Activated T-helper 2 cell treated with anti-CD3 and anti-CD28 coated beads, Interferon-gamma antibody, Interleukin-2, Interleukin-4, amounts not matched to agents 10 μg/mL and 5 μg/mL and 100 μg/mL, durations not matched to agents 14 hours and 24 hours and 36 hours (primary cell): ENCODE results near the gene GIGYF2. TPM values are rescaled to one million over a fixed set of nuclear protein-coding genes. Genes with fewer than 3 reads are reported as not detected.
A peak's percentile ranks its signal among the peaks of the same experiment; 100 is the strongest.

Experiments
- DNase-seq: peaks from one replicate; pipeline ENCODE4 v3.0.0; 2021; ENCODE audit warnings: low spot score
- H3K27ac Mint-ChIP-seq: one replicate; pipeline ENCODE4 v1.8.0; 2021; ENCODE audit warnings: mixed read lengths
- H3K27me3 Mint-ChIP-seq: one replicate; pipeline ENCODE4 v1.8.0; 2021; ENCODE audit warnings: low read depth, mixed read lengths
- H3K36me3 Mint-ChIP-seq: one replicate; pipeline ENCODE4 v1.8.0; 2021; ENCODE audit warnings: low read depth, mixed read lengths
- H3K4me1 Mint-ChIP-seq: one replicate; pipeline ENCODE4 v1.8.0; 2021; ENCODE audit warnings: low read depth, mixed read lengths
- H3K4me3 Mint-ChIP-seq: one replicate; pipeline ENCODE4 v1.8.0; 2021; ENCODE audit warnings: low read depth, mild to moderate bottlenecking, moderate library complexity, mixed read lengths
- H3K9me3 Mint-ChIP-seq: one replicate; pipeline ENCODE4 v1.8.0; 2021; ENCODE audit warnings: mixed read lengths
- intact Hi-C: fragments of 100-400 bp; cut with micrococcal nuclease; formaldehyde crosslinking; loops from one replicate; pipeline ENCODE4 v1.15.1; 2023
- total RNA-seq: library from RNA; stranded (reverse); gene quantifications from 2 replicates; pipeline ENCODE4 v1.2.3, GENCODE V29; 2022

Gene GIGYF2
- total RNA-seq, 1 donor from 2014 or later, result 64.7 TPM

GRCh38 chr2:232865165-232865564 is 168.0 kb downstream of the GIGYF2 start:
- Mint-ChIP-seq H3K36me3 (peaks cover 7% of the 10 kb centered on the region), H3K27me3 (no peaks in the 10 kb centered on the region), H3K4me3 (no peak overlapping the region), H3K27ac (no peak overlapping the region), H3K9me3 (no peaks in the 10 kb centered on the region), H3K4me1 (no peaks in the 10 kb centered on the region)
- intact Hi-C loops, result no loop called here
- no peak for DNase-seq

DNA sequence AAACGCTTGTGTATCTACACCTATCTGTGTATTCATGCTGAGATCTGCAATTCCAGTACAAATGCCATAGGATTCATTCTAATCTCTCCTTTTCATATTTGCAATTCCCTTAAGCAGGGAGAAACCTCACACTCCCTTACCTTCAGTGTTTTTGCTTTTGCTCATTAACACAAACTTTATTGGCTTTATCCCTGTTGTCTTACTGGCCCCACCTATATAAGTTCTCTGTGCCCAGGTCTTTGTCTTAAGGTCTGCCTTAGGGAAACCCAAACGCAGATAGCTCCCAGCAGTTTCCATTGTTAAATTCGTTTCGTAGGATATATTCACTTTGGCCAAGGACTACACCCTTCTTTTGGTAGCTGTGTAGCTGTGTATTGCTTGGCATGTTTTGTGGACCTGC is 169.0 kb downstream of the GIGYF2 start:
- no peak overlapping the region for H3K4me3 Mint-ChIP-seq
- H3K27ac Mint-ChIP-seq, result no peak overlapping the region
- intact Hi-C loops, result no loop called here
- no peaks in the 10 kb centered on the region for H3K4me1 Mint-ChIP-seq
- H3K9me3 Mint-ChIP-seq, result no peaks in the 10 kb centered on the region
- no peaks in the 10 kb centered on the region for H3K27me3 Mint-ChIP-seq
- H3K36me3 Mint-ChIP-seq, result peaks cover 7% of the 10 kb centered on the region
- no peak for DNase-seq

DNA sequence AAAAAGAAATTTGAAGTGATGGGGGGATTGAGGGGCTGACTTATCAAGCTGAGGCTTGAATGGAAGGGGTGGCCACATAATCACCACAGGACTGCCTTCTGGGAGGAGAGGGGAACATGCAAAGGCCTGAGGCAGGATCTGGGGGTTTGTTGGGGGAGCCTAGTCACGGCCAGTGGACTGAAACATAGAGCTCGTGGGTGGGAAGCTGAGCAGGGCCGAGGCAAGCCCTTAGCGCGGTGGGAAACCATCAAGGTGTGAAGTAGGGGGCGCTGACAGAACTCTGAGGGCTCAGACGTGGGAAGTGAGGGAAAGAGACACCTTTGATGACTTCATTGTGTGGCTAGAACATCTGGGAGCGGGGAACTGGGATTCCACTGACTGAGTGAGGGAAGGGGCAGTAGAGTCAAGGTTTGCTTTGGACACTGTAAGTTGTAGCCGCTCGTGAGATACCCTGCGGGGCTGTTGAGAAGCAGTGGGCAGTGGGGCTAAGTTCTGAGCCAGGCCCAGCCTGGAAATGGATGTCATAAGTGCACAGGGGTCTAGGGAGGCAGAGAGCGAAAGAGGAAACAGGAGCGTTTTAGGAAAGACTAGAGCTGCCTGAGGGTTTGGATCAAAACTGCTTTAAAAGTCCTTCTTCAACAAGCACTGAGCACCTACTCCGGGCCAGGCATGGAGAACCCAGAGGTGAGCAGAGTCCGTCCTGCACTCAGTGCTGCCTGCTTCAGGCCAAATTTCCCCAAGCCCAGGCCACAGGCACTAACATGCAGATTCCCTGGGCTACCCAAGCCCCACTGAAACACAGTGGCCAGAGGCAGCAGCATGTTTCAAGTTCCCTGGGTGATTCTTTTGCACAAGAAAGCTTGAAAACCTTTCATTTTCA is 172.2 kb downstream of the GIGYF2 start:
- no peaks in the 10 kb centered on the region for H3K9me3 Mint-ChIP-seq
- H3K27me3 Mint-ChIP-seq, result no peaks in the 10 kb centered on the region
- intact Hi-C loops, result no loop called here
- H3K4me1 Mint-ChIP-seq, result no peaks in the 10 kb centered on the region
- H3K27ac Mint-ChIP-seq, result no peak overlapping the region
- no peak for DNase-seq
- H3K4me3 Mint-ChIP-seq, result no peak overlapping the region
- peaks cover 7% of the 10 kb centered on the region for H3K36me3 Mint-ChIP-seq

GRCh38 chr2:232870018-232870765 is 173.1 kb downstream of the GIGYF2 start, which contains the start of gene SNORC:
Gene SNORC (plus strand): TSS chr2:232870264. CDS start chr2:232870342, 78 bp downstream.
- no peak for DNase-seq
- H3K27me3 Mint-ChIP-seq, result peaks cover 2% of the 10 kb centered on the region
- H3K27ac Mint-ChIP-seq, result no peak within 1 kb of the TSS
- intact Hi-C loops, result no loop called here
- H3K4me3 Mint-ChIP-seq, result no peak within 1 kb of the TSS
- no peaks in the 10 kb centered on the region for H3K4me1 Mint-ChIP-seq
- H3K36me3 Mint-ChIP-seq, result peaks cover 7% of the 10 kb centered on the region
- H3K9me3 Mint-ChIP-seq, result no peaks in the 10 kb centered on the region

DNA sequence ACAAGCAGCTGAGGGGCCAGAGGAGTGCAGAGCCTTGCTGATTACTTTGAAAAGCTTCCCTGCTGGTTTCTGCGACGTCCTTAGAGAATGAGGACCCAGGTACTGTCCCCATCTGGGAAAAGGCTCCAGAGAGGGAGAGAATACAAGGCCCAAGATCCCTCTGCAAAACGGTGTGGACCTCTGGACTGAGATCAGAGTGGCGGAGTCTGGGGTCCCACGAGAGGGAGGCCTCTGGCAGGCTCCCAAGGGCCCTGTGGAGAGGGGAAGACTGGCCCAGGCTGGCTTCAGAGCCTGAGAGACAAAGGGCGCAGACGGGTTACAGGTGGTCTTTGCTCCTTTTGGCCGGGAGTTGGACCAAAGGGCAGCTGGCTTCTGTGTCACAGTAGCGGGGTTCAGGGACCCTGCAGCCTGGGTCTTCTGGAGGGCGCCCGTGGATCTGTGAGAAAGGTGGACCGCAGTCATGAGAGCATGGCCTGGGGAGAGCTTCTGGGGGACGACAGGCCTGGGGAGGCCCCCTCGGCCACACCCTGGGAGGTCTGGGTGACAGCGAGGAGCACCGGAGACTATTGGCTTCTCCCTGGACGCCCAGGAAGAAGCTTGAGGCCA is 173.7 kb downstream of the GIGYF2 start:
- no peak for DNase-seq
- peaks cover 2% of the 10 kb centered on the region for H3K4me1 Mint-ChIP-seq
- H3K9me3 Mint-ChIP-seq, result no peaks in the 10 kb centered on the region
- H3K36me3 Mint-ChIP-seq, result peaks cover 3% of the 10 kb centered on the region
- intact Hi-C loops, result no loop called here
- H3K4me3 Mint-ChIP-seq, result no peak overlapping the region
- H3K27me3 Mint-ChIP-seq, result peaks cover 7% of the 10 kb centered on the region
- H3K27ac Mint-ChIP-seq, result no peak overlapping the region

DNA sequence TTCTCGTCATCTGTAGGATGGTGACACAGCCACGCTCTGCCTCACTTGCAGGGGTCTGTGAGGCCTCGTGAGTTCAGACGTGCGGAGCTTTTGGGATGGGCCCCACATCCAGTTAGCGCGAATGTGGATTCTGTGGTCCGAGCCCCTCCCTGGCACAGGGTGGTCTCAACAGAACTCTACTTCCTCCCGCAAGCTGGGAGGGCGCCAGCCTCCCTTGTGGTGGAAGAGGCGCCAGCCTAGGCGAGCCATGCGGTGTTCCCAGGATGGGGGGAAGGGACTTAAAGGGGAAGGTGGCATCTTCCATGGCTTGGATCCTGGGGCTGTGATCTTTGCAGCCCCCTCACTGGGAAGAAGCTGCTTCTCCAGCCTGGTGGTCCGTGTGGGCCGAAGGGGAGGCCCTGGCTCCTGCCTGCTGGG is 174.3 kb downstream of the GIGYF2 start:
- Mint-ChIP-seq H3K4me3 (no peak overlapping the region), H3K36me3 (no peaks in the 10 kb centered on the region), H3K9me3 (no peaks in the 10 kb centered on the region), H3K4me1 (peaks cover 2% of the 10 kb centered on the region), H3K27me3 (peaks cover 7% of the 10 kb centered on the region), H3K27ac (no peak overlapping the region)
- DNase-seq, result no peak
- intact Hi-C loops, result no loop called here

DNA sequence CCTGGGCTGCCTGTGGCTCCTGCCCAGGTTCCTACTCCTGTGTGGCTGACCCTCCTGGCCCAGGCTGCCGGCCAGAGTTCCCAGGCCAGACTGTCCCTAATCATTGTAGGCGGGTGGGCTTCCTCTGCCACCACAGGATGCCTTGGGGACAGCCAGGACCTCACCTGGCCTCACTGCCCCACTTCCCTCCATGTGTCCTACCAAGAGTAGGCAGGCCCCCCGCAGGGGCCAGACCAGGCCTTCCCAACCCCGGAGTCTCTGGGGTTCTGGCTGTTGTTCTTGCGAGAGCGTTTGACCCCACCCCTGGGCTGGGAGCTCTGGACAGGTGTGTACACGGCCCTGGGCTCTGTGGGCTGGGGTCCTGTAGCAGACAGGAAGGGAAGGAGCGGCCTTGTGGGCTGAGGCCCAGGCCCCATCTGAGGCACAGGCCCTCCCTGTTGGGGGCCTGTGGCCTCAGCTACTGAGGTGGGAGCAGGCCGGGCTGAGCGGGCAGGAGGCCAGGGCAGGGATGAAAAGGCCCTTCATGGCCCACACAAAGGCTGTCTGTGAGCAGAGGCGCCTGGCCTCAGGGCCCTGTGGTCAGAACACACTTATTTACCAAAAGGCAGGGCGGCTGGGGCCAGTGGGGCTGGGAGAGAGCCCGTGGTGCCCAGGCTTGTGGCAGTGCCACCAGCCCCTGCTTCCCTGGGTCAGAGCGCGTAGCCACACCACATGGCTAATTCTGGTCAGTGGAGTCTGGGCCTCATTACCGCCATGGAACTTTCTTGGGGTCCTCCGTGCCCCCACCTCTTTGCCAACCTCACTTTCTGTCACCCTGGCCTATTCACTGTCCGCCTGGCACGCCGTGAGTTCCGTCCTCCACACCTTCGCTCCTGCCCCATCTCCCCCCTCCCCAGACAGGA is 175.0 kb downstream of the GIGYF2 start:
- DNase-seq, result no peak
- intact Hi-C loops, result no loop called here
- Mint-ChIP-seq H3K27me3 (peaks cover 7% of the 10 kb centered on the region), H3K27ac (no peak overlapping the region), H3K9me3 (no peaks in the 10 kb centered on the region), H3K4me3 (no peak overlapping the region), H3K36me3 (no peaks in the 10 kb centered on the region), H3K4me1 (peaks cover 2% of the 10 kb centered on the region)

DNA sequence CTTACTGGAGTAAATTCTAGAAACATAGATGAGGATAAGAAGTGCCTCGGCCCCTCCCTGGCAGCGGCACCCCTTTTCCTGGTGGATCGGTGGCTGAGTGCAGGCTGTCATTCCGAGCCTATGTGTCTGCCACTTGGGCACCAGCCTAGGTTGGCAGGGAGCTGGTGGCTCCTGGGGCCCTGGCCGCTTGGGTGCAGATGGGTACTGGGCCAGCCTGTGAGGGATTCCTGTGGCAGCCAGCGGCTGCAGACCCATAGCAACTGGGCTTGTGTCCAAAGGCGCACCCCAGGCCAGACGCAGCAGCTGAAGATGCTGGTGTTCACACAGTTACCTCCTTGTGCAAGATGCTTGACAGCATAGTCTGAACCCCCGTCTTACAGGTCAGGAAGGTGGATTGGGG is 175.7 kb downstream of the GIGYF2 start:
- no peaks in the 10 kb centered on the region for H3K36me3 Mint-ChIP-seq
- no peak overlapping the region for H3K27ac Mint-ChIP-seq
- no peak overlapping the region for H3K4me3 Mint-ChIP-seq
- intact Hi-C loops, result no loop called here
- peaks cover 2% of the 10 kb centered on the region for H3K4me1 Mint-ChIP-seq
- no peak for DNase-seq
- H3K27me3 Mint-ChIP-seq, result peaks cover 7% of the 10 kb centered on the region
- H3K9me3 Mint-ChIP-seq, result no peaks in the 10 kb centered on the region

DNA sequence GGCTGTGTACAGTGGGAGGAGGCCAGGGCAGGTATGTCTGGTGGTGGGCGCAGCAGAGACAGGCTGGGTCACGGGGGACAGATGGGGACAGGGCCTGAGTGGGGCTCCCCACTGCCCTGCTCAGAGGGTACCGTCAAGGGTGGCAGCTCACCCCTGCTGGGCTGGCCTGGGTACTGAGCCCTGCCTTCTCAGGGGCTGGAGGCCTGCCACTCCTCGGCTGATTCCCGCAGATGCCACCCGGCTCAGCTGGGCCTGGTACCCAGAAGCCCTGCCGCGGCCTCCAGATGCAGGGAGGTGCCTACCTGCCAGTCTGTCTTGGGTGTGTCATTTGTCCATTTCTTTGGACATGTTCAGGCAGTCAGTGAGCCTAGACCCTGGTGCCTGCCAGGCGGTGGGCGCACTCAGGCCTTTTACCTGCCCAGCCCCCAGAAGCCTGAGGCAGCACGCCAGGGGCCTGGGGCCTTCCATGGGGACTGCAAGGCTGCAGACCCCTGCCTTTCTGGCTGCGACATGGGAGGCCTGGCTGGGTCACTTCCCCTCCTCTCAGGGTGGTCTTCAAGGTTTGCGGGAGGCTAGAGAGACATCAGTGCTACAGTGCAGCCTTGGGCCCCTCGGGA is 176.3 kb downstream of the GIGYF2 start:
- peaks cover 7% of the 10 kb centered on the region for H3K27me3 Mint-ChIP-seq
- no peak overlapping the region for H3K4me3 Mint-ChIP-seq
- H3K27ac Mint-ChIP-seq, result no peak overlapping the region
- peaks cover 2% of the 10 kb centered on the region for H3K4me1 Mint-ChIP-seq
- H3K36me3 Mint-ChIP-seq, result no peaks in the 10 kb centered on the region
- no peaks in the 10 kb centered on the region for H3K9me3 Mint-ChIP-seq
- intact Hi-C loops, result no loop called here
- DNase-seq, result no peak

DNA sequence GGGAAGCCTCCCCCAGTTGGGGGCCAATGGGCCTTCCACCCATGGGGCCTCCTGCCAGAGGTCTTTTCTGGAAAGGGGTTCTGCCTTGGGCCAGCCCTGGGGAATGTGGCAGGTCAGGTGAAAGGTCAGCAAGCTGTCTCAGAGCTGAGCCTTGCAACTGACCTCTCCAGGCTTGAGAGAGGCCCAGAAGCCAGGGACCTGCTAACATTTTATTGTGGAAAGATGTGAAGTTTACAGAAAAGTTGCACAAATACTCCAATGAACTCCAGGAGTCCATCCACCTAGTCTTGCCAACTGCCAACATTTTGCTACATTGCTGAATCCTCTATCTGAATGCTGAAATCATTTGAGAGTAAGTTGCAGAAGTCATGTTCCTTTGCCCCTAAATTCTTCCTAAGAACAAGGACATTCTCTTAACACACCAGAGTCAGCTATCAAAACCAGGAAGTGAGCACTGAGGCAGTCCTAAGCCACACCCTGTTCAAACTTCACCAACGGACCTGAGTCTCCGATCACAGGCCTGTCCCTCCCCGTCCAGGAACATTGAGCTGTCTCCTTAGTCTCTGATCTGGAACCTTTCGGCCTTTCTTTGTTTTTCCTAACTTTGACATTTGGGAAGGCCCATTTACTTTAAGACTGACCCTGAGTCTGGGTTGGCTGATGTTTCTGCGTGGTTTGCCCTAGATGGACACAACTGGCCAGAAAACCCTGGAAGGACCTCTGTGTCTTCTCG is 176.9 kb downstream of the GIGYF2 start:
- no peak for DNase-seq
- Mint-ChIP-seq H3K9me3 (no peaks in the 10 kb centered on the region), H3K36me3 (no peaks in the 10 kb centered on the region), H3K4me3 (no peak overlapping the region), H3K27ac (no peak overlapping the region), H3K4me1 (peaks cover 2% of the 10 kb centered on the region), H3K27me3 (peaks cover 7% of the 10 kb centered on the region)
- intact Hi-C loops, result no loop called here

- Mint-ChIP-seq H3K27me3 (peaks cover 7% of the 10 kb centered on the region), H3K36me3 (no peaks in the 10 kb centered on the region), H3K27ac (no peak overlapping the region), H3K4me3 (peak overlapping the region; percentile 72), H3K4me1 (peaks cover 2% of the 10 kb centered on the region), H3K9me3 (no peaks in the 10 kb centered on the region)
- intact Hi-C loops, result no loop called here
- DNase-seq, result no peak
Observed at GRCh38 chr2:232874677-232875223, 177.6 kb downstream of the GIGYF2 start.
